HEK293 (cell line): ENCODE results near the gene PRMT2.

Experiments
- CTCF ChIA-PET: fragments of 350-600 bp; formaldehyde crosslinking; extraction: SDS; loops from one replicate; lab custom pipeline; 2021; ENCODE audit warnings: antibody characterized with exemption; lab: Yijun Ruan, JAX
- POLR2A ChIA-PET: fragments of 300-600 bp; formaldehyde crosslinking; extraction: SDS; loops from one replicate; lab custom pipeline; 2020; ENCODE audit warnings: antibody characterized with exemption, inconsistent platforms; lab: Yijun Ruan, JAX
- H3K27ac ChIP-seq: fragments of 200-500 bp; sonication (Bioruptor generic); 2 replicates; pipeline ENCODE4 v1.5.1; 2014; ENCODE audit warnings: low read depth, low read length, control low read depth, inconsistent platforms; ENCODE audit errors: extremely low read depth
- H3K36me3 ChIP-seq, 2 experiments: fragments of 200-500 bp in 1 of 2; sonication (Bioruptor generic) in 1 of 2; 1 replicate in 1 of 2; 2 replicates in 1 of 2; pipeline ENCODE4 v1.5.1; 2014 to 2017; ENCODE audit warnings: inconsistent platforms in 2 of 2, low read length in 2 of 2; ENCODE audit not compliant: control insufficient read depth in 2 of 2, insufficient read depth in 1 of 2
- H3K4me1 ChIP-seq: fragments of 200-500 bp; sonication (Bioruptor generic); 2 replicates; pipeline ENCODE4 v1.5.1; 2014; ENCODE audit warnings: mild to moderate bottlenecking, low read length, inconsistent platforms; ENCODE audit not compliant: control insufficient read depth, insufficient read depth
- H3K4me3 ChIP-seq: 2 replicates; pipeline ENCODE4 v1.5.1; 2011; ENCODE audit warnings: low read depth, mild to moderate bottlenecking, control low read depth, low read length, moderate library complexity
- H3K9me3 ChIP-seq: fragments of 200-500 bp; sonication (Bioruptor generic); 2 replicates; pipeline ENCODE4 v1.5.1; 2014; ENCODE audit warnings: low read depth, low read length, inconsistent platforms; ENCODE audit not compliant: control insufficient read depth, insufficient read depth
- KLF8 ChIP-seq: fragments of 450-650 bp; formaldehyde crosslinking; IDR thresholded peaks from 2 replicates; pipeline ENCODE4 v1.5.1; 2016; ENCODE audit warnings: missing biosample characterization, missing genetic modification characterization
- OSR2 ChIP-seq: fragments of 450-650 bp; formaldehyde crosslinking; IDR thresholded peaks from 2 replicates; pipeline ENCODE4 v1.5.1; 2016; ENCODE audit warnings: missing biosample characterization, missing genetic modification characterization
- SALL2 ChIP-seq: fragments of 450-650 bp; formaldehyde crosslinking; IDR thresholded peaks from 2 replicates; pipeline ENCODE4 v1.5.0; 2017; ENCODE audit warnings: missing biosample characterization, mild to moderate bottlenecking, missing genetic modification characterization, borderline replicate concordance
- SP7 ChIP-seq: fragments of 450-650 bp; formaldehyde crosslinking; IDR thresholded peaks from 2 replicates; pipeline ENCODE4 v1.5.1; 2016; ENCODE audit warnings: missing biosample characterization, missing genetic modification characterization
- ZIC2 ChIP-seq: fragments of 450-650 bp; formaldehyde crosslinking; IDR thresholded peaks from 2 replicates; pipeline ENCODE4 v1.5.1; 2016; ENCODE audit warnings: missing biosample characterization, missing genetic modification characterization
- ZNF10 ChIP-seq: fragments of 450-650 bp; formaldehyde crosslinking; IDR thresholded peaks from 2 replicates; pipeline ENCODE4 v1.5.1; 2017; ENCODE audit warnings: missing biosample characterization, missing genetic modification characterization
- ZNF133 ChIP-seq: fragments of 450-650 bp; formaldehyde crosslinking; IDR thresholded peaks from 2 replicates; pipeline ENCODE4 v1.5.1; 2016; ENCODE audit warnings: missing biosample characterization, missing genetic modification characterization
- ZNF274 ChIP-seq, 2 experiments: fragments of 200-500 bp in 1 of 2; fragments of 450-650 bp in 1 of 2; sonication (Bioruptor generic) in 1 of 2; formaldehyde crosslinking in 1 of 2; IDR thresholded peaks; 2 replicates each; pipeline versions ENCODE4 v1.5.1 to v1.6.1; 2014 to 2016; ENCODE audit warnings: borderline replicate concordance in 1 of 2, inconsistent platforms in 1 of 2, low read length in 1 of 2, missing biosample characterization in 1 of 2, missing genetic modification characterization in 1 of 2
- ZNF324 ChIP-seq: fragments of 450-650 bp; formaldehyde crosslinking; IDR thresholded peaks from 2 replicates; pipeline ENCODE4 v1.5.1; 2016; ENCODE audit warnings: missing biosample characterization, missing genetic modification characterization
- ZNF510 ChIP-seq: fragments of 450-650 bp; formaldehyde crosslinking; IDR thresholded peaks from 2 replicates; pipeline ENCODE4 v1.5.1; 2018; ENCODE audit warnings: mild to moderate bottlenecking, missing genetic modification characterization, missing biosample characterization; ENCODE audit not compliant: insufficient replicate concordance
- ZNF624 ChIP-seq: fragments of 450-650 bp; formaldehyde crosslinking; IDR thresholded peaks from 2 replicates; pipeline ENCODE4 v1.5.1; 2017; ENCODE audit warnings: missing biosample characterization, missing genetic modification characterization
- ZXDB ChIP-seq: fragments of 450-650 bp; formaldehyde crosslinking; IDR thresholded peaks from 2 replicates; pipeline ENCODE4 v1.5.1; 2016; ENCODE audit warnings: missing biosample characterization, missing genetic modification characterization
- TF ChIP-seq, protein P1 (sequence below): fragments of 450-650 bp; formaldehyde crosslinking; IDR thresholded peaks from 2 replicates; pipeline ENCODE4 v1.5.1; 2016; ENCODE audit warnings: missing biosample characterization, missing genetic modification characterization, borderline replicate concordance
- TF ChIP-seq, protein P2 (sequence below): fragments of 450-650 bp; formaldehyde crosslinking; IDR thresholded peaks from 2 replicates; pipeline ENCODE4 v1.5.1; 2017; ENCODE audit warnings: missing biosample characterization, missing genetic modification characterization
- TF ChIP-seq, protein P3 (sequence below): fragments of 450-650 bp; formaldehyde crosslinking; IDR thresholded peaks from 2 replicates; pipeline ENCODE4 v1.5.1; 2017; ENCODE audit warnings: missing biosample characterization, missing genetic modification characterization

PRMT2 gene

DNA sequence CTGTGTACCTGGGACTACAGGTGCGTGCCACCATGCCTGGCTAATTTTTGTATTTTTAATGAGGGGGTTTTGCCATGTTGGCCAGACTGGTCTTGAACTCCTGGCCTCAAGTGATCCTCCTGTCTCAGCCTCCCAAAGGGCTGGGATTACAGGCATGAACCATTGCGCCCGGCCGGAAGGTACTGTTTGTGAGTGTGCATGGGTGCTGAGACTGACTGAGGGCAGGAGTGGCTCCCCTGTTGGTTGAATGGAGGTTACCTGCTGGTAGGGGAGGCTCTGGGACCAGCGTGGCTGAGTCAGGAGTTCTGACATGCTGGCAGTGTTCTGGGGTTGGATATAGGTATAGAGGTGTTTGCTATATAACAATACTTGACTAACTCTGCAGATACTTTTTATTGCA, 10.4 kb downstream of the PRMT2 start:
- ChIA-PET POLR2A (interaction anchor here (2.7 kb wide), 1 partner anchor 10 kb away, joined by 14 read pairs; the partner anchor contains the start of gene PRMT2), CTCF (interaction anchor here (0.6 to 1.5 kb wide), 2 partner anchors 12 to 194 kb away, joined by 3 to 4 read pairs; no protein-coding TSS in a partner anchor)
- peak; percentile 30; the same call in 1 of the 2 replicates for TF ChIP-seq ZIC2
- TF ChIP-seq SALL2, result no peak
- H3K36me3 ChIP-seq, result peaks cover 29 to 77% of the 10 kb centered on the region in 2 experiments
- H3K4me3 ChIP-seq, result no peak overlapping the region
- no peaks in the 10 kb centered on the region for H3K9me3 ChIP-seq
- no peak overlapping the region for H3K27ac ChIP-seq
- H3K4me1 ChIP-seq, result no peaks in the 10 kb centered on the region

DNA sequence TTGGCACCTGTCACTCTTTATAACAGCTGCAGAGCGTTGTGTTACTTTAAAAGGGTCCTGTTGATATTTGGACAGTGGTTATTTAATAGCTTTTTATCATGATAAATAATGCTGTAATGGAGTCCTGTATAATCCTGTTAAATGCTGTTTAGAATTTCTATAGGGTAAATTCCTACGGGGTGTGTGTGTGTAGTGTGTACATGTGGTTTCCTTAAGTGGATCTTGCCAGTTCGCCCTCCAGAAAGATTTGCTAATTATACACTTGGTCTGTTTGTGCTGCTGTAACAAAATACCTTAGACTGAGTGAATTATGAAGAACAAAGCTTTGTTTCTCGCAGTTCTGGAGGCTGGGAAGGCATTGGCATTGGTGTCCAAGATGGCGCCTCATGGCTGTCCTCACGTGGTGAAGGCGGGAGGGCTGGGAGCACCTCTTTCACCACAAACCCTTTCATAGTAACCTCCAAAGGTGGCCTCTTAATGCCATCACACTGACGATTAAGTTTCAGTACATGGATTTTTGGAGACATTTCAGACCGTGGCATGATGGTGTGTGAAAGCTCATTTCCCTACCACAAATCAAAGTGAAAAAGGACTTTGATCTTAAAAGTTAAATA, 11.2 kb downstream of the PRMT2 start:
- ChIA-PET POLR2A (interaction anchor here (2.7 kb wide), 1 partner anchor 11 kb away, joined by 14 read pairs; the partner anchor contains the start of gene PRMT2), CTCF (interaction anchor here (0.6 to 1.5 kb wide), 2 partner anchors 13 to 21 kb away, joined by 3 to 4 read pairs; no protein-coding TSS in a partner anchor)
- Histone ChIP-seq H3K27ac (no peak overlapping the region), H3K4me3 (no peak overlapping the region), H3K36me3 (peaks cover 21 to 77% of the 10 kb centered on the region in 2 experiments), H3K9me3 (no peaks in the 10 kb centered on the region), H3K4me1 (no peaks in the 10 kb centered on the region)
- TF ChIP-seq OSR2 (tag by site-specific recombination) (peak; percentile 47; the same call in 1 of the 2 replicates), ZNF510 (tag by site-specific recombination) (no peak), ZXDB (tag by site-specific recombination) (0 out of 2 replicates have a peak, but pooled peaks have one; percentile 28), ZNF10 (tag by site-specific recombination) (peak; percentile 61), SP7 (tag by site-specific recombination) (peak; percentile 97)
- TF ChIP-seq, protein P1, sequence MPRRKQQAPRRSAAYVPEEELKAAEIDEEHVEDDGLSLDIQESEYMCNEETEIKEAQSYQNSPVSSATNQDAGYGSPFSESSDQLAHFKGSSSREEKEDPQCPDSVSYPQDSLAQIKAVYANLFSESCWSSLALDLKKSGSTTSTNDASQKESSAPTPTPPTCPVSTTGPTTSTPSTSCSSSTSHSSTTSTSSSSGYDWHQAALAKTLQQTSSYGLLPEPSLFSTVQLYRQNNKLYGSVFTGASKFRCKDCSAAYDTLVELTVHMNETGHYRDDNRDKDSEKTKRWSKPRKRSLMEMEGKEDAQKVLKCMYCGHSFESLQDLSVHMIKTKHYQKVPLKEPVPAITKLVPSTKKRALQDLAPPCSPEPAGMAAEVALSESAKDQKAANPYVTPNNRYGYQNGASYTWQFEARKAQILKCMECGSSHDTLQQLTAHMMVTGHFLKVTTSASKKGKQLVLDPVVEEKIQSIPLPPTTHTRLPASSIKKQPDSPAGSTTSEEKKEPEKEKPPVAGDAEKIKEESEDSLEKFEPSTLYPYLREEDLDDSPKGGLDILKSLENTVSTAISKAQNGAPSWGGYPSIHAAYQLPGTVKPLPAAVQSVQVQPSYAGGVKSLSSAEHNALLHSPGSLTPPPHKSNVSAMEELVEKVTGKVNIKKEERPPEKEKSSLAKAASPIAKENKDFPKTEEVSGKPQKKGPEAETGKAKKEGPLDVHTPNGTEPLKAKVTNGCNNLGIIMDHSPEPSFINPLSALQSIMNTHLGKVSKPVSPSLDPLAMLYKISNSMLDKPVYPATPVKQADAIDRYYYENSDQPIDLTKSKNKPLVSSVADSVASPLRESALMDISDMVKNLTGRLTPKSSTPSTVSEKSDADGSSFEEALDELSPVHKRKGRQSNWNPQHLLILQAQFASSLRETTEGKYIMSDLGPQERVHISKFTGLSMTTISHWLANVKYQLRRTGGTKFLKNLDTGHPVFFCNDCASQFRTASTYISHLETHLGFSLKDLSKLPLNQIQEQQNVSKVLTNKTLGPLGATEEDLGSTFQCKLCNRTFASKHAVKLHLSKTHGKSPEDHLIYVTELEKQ (tag by site-specific recombination), result peak; percentile 12; the same call in 1 of the 2 replicates
- TF ChIP-seq, protein P2, sequence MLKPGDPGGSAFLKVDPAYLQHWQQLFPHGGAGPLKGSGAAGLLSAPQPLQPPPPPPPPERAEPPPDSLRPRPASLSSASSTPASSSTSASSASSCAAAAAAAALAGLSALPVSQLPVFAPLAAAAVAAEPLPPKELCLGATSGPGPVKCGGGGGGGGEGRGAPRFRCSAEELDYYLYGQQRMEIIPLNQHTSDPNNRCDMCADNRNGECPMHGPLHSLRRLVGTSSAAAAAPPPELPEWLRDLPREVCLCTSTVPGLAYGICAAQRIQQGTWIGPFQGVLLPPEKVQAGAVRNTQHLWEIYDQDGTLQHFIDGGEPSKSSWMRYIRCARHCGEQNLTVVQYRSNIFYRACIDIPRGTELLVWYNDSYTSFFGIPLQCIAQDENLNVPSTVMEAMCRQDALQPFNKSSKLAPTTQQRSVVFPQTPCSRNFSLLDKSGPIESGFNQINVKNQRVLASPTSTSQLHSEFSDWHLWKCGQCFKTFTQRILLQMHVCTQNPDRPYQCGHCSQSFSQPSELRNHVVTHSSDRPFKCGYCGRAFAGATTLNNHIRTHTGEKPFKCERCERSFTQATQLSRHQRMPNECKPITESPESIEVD (tag by site-specific recombination), result 0 out of 2 replicates have a peak, but pooled peaks have one; percentile 35
- TF ChIP-seq, protein P3, sequence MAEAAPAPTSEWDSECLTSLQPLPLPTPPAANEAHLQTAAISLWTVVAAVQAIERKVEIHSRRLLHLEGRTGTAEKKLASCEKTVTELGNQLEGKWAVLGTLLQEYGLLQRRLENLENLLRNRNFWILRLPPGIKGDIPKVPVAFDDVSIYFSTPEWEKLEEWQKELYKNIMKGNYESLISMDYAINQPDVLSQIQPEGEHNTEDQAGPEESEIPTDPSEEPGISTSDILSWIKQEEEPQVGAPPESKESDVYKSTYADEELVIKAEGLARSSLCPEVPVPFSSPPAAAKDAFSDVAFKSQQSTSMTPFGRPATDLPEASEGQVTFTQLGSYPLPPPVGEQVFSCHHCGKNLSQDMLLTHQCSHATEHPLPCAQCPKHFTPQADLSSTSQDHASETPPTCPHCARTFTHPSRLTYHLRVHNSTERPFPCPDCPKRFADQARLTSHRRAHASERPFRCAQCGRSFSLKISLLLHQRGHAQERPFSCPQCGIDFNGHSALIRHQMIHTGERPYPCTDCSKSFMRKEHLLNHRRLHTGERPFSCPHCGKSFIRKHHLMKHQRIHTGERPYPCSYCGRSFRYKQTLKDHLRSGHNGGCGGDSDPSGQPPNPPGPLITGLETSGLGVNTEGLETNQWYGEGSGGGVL (tag by site-specific recombination), result no peak

DNA sequence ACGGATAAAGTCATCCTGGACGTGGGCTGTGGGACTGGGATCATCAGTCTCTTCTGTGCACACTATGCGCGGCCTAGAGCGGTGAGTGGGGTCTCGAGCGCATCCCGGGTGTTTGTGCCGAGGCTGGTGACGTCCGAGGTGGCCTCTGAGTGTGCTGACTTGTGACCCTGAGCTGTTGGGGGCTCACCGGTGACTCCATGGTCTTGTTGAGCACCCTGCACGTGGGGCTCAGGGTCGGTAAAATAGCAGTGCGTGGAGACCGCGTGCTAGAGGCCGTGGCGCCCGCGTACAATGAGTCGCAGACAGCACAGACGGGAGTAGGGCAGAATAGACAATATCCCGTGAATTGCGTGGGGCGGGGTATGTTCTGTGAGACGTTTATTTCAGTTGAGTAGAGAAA, 13.1 kb downstream of the PRMT2 start:
- ChIA-PET CTCF (no interaction called here), POLR2A (no interaction called here)
- Histone ChIP-seq H3K9me3 (no peaks in the 10 kb centered on the region), H3K4me1 (no peaks in the 10 kb centered on the region), H3K27ac (no peak overlapping the region), H3K36me3 (peaks cover 28 to 90% of the 10 kb centered on the region in 2 experiments), H3K4me3 (no peak overlapping the region)
- TF ChIP-seq ZNF274 (IDR thresholded peaks at IDR 0.05; ENCODE audit: low read length) (no peak), ZNF274 (tag by site-specific recombination; IDR thresholded peaks at IDR 0.05; ENCODE audit: borderline replicate concordance) (no peak), KLF8 (tag by site-specific recombination) (no peak), ZNF624 (tag by site-specific recombination) (no peak), ZNF324 (tag by site-specific recombination) (no peak), ZNF133 (no peak), ZNF510 (tag by site-specific recombination) (no peak)
- TF ChIP-seq, protein P3 (tag by site-specific recombination), result no peak
